ENCODE results near the gene MEX3D. TPM values are rescaled to one million over a fixed set of nuclear protein-coding genes. Genes with fewer than 3 reads are reported as not detected.
"Not testable (repeated sequence)": the region's sequence is repeated elsewhere in the genome, so short reads cannot be mapped to it uniquely, and the experiment has no call there.

MEX3D gene
- total and polyA plus RNA-seq, 4 experiments from 2014 or later, result 0.16 to 4.9 (median 4.5) TPM; not detected in 1

GRCh38 chr19:1533510-1534150 is 34.5 kb downstream of the MEX3D start:
- no peak overlapping the region for H3K27ac Mint-ChIP-seq
- peaks cover 0 to 1% (median 0%) of the 10 kb centered on the region in 4 donors for H3K4me1 Mint-ChIP-seq
- Histone ChIP-seq H3K9me3 (ENCODE audit: control insufficient read depth in 1 of 2, low read length in 2 of 2) (no peaks in the 10 kb centered on the region), H3K27ac (ENCODE audit: low read depth, low read length) (no peak overlapping the region), H3K36me3 (ENCODE audit: insufficient read depth, low read length) (no peaks in the 10 kb centered on the region), H3K27me3 (ENCODE audit: insufficient read depth, low read length) (no peaks in the 10 kb centered on the region), H3K4me1 (ENCODE audit: insufficient read depth, low read length) (no peaks in the 10 kb centered on the region), H3K4me3 (ENCODE audit: low read length in 2 of 2) (no peak overlapping the region)
- no peaks in the 10 kb centered on the region for H3K36me3 Mint-ChIP-seq
- CTCF ChIA-PET (ENCODE audit: partially characterized antibody), result interaction anchor here (1.4 kb wide), 1 partner anchor 13 kb away, joined by 4 read pairs; no protein-coding TSS in a partner anchor
- no peak for DNase-seq
- POLR2A ChIA-PET (ENCODE audit: partially characterized antibody), result no interaction called here
- intact Hi-C loops (cut with micrococcal nuclease), result no loop called here
- no peaks in the 10 kb centered on the region for H3K9me3 Mint-ChIP-seq
- no peak overlapping the region for H3K4me3 Mint-ChIP-seq
- peaks cover 8 to 11% of the 10 kb centered on the region in 2 donors for H3K27me3 Mint-ChIP-seq

GRCh38 chr19:1532003-1532402 is 36.1 kb downstream of the MEX3D start:
- H3K4me3 ChIP-seq (ENCODE audit: low read length in 2 of 2), result no peak overlapping the region
- peaks cover 0 to 1% (median 0%) of the 10 kb centered on the region in 4 donors for H3K4me1 Mint-ChIP-seq

GRCh38 chr19:1531587-1531986 is 36.5 kb downstream of the MEX3D start:
- ChIA-PET CTCF (ENCODE audit: partially characterized antibody) (no interaction called here), POLR2A (ENCODE audit: partially characterized antibody) (no interaction called here)
- H3K27ac Mint-ChIP-seq, result no peak overlapping the region
- intact Hi-C loops (cut with micrococcal nuclease), result no loop called here
- no peak for DNase-seq
- no peaks in the 10 kb centered on the region for H3K4me1 ChIP-seq (ENCODE audit: insufficient read depth, low read length)
- H3K4me1 Mint-ChIP-seq, result peaks cover 0 to 1% (median 0%) of the 10 kb centered on the region in 4 donors
- no peaks in the 10 kb centered on the region for H3K9me3 ChIP-seq (ENCODE audit: control insufficient read depth in 1 of 2, low read length in 2 of 2)
- H3K27ac ChIP-seq (ENCODE audit: low read depth, low read length), result no peak overlapping the region
- no peaks in the 10 kb centered on the region for H3K27me3 ChIP-seq (ENCODE audit: insufficient read depth, low read length)
- H3K9me3 Mint-ChIP-seq, result peaks cover 0 to 2% (median 0%) of the 10 kb centered on the region in 8 donors
- no peak overlapping the region for H3K4me3 ChIP-seq (ENCODE audit: low read length in 2 of 2)
- peaks cover 10 to 13% of the 10 kb centered on the region in 2 donors for H3K27me3 Mint-ChIP-seq
- no peak overlapping the region for H3K4me3 Mint-ChIP-seq
- no peaks in the 10 kb centered on the region for H3K36me3 ChIP-seq (ENCODE audit: insufficient read depth, low read length)
- H3K36me3 Mint-ChIP-seq, result no peaks in the 10 kb centered on the region

More at GRCh38 chr19:1532003-1532402, 36.1 kb downstream of the MEX3D start:
- Histone ChIP-seq H3K36me3 (ENCODE audit: insufficient read depth, low read length) (no peaks in the 10 kb centered on the region), H3K9me3 (ENCODE audit: control insufficient read depth in 1 of 2, low read length in 2 of 2) (no peaks in the 10 kb centered on the region), H3K27ac (ENCODE audit: low read depth, low read length) (no peak overlapping the region), H3K27me3 (ENCODE audit: insufficient read depth, low read length) (no peaks in the 10 kb centered on the region), H3K4me1 (ENCODE audit: insufficient read depth, low read length) (no peaks in the 10 kb centered on the region)
- H3K4me3 Mint-ChIP-seq, result no peak overlapping the region
- POLR2A ChIA-PET (ENCODE audit: partially characterized antibody), result no interaction called here
- no peak for DNase-seq
- H3K27ac Mint-ChIP-seq, result no peak overlapping the region
- peaks cover 10 to 13% of the 10 kb centered on the region in 2 donors for H3K27me3 Mint-ChIP-seq
- H3K36me3 Mint-ChIP-seq, result no peaks in the 10 kb centered on the region
- CTCF ChIA-PET (ENCODE audit: partially characterized antibody), result no interaction called here
- peaks cover 0 to 1% (median 0%) of the 10 kb centered on the region in 8 donors for H3K9me3 Mint-ChIP-seq
- intact Hi-C loops (cut with micrococcal nuclease), result no loop called here

GRCh38 chr19:1530856-1531255 is 37.3 kb downstream of the MEX3D start:
- H3K36me3 ChIP-seq (ENCODE audit: insufficient read depth, low read length); DNase-seq; H3K4me1 ChIP-seq (ENCODE audit: insufficient read depth, low read length); H3K27me3 ChIP-seq (ENCODE audit: insufficient read depth, low read length); H3K36me3 Mint-ChIP-seq; H3K4me1 Mint-ChIP-seq; intact Hi-C loops (cut with micrococcal nuclease); H3K4me3 ChIP-seq (ENCODE audit: low read length in 2 of 2); H3K9me3 ChIP-seq (ENCODE audit: control insufficient read depth in 1 of 2, low read length in 2 of 2); H3K27ac ChIP-seq (ENCODE audit: low read depth, low read length); CTCF ChIA-PET (ENCODE audit: partially characterized antibody); POLR2A ChIA-PET (ENCODE audit: partially characterized antibody); H3K27ac Mint-ChIP-seq; H3K9me3 Mint-ChIP-seq; H3K4me3 Mint-ChIP-seq: not testable (repeated sequence)
- peaks cover 16 to 17% of the 10 kb centered on the region in 2 donors for H3K27me3 Mint-ChIP-seq

GRCh38 chr19:1529430-1529816 is 38.7 kb downstream of the MEX3D start:
- CTCF ChIA-PET (ENCODE audit: partially characterized antibody), result no interaction called here
- H3K9me3 ChIP-seq (ENCODE audit: control insufficient read depth in 1 of 2, low read length in 2 of 2), result no peaks in the 10 kb centered on the region
- no peak overlapping the region for H3K27ac ChIP-seq (ENCODE audit: low read depth, low read length)
- Mint-ChIP-seq H3K4me1 (peaks cover 0 to 7% (median 5%) of the 10 kb centered on the region in 4 donors), H3K9me3 (peaks cover 0 to 3% (median 0%) of the 10 kb centered on the region in 8 donors), H3K36me3 (no peaks in the 10 kb centered on the region), H3K4me3 (no peak overlapping the region), H3K27ac (no peak overlapping the region), H3K27me3 (peaks cover 20 to 22% of the 10 kb centered on the region in 2 donors)
- H3K4me3 ChIP-seq (ENCODE audit: low read length in 2 of 2), result no peak overlapping the region
- intact Hi-C loops (cut with micrococcal nuclease), result no loop called here
- no peaks in the 10 kb centered on the region for H3K4me1 ChIP-seq (ENCODE audit: insufficient read depth, low read length)
- H3K36me3 ChIP-seq (ENCODE audit: insufficient read depth, low read length), result no peaks in the 10 kb centered on the region
- POLR2A ChIA-PET (ENCODE audit: partially characterized antibody), result no interaction called here
- peaks cover 9% of the 10 kb centered on the region for H3K27me3 ChIP-seq (ENCODE audit: insufficient read depth, low read length)
- no peak for DNase-seq

- no peaks in the 10 kb centered on the region for H3K36me3 ChIP-seq (ENCODE audit: insufficient read depth, low read length)
- H3K27ac Mint-ChIP-seq, result no peak overlapping the region
- H3K27ac ChIP-seq (ENCODE audit: low read depth, low read length), result no peak overlapping the region
- H3K4me3 ChIP-seq (ENCODE audit: low read length in 2 of 2), result no peak overlapping the region
- H3K4me3 Mint-ChIP-seq, result no peak overlapping the region
- peaks cover 10% of the 10 kb centered on the region for H3K27me3 ChIP-seq (ENCODE audit: insufficient read depth, low read length)
- ChIA-PET POLR2A (ENCODE audit: partially characterized antibody) (no interaction called here), CTCF (ENCODE audit: partially characterized antibody) (no interaction called here)
- no peaks in the 10 kb centered on the region for H3K4me1 ChIP-seq (ENCODE audit: insufficient read depth, low read length)
- DNase-seq, result no peak
- no peaks in the 10 kb centered on the region for H3K36me3 Mint-ChIP-seq
- H3K27me3 Mint-ChIP-seq, result peaks cover 22 to 23% of the 10 kb centered on the region in 2 donors
- H3K4me1 Mint-ChIP-seq, result peaks cover 0 to 9% (median 7%) of the 10 kb centered on the region in 4 donors
- H3K9me3 Mint-ChIP-seq, result peaks cover 0 to 3% (median 0%) of the 10 kb centered on the region in 8 donors
- intact Hi-C loops (cut with micrococcal nuclease), result no loop called here
- no peaks in the 10 kb centered on the region for H3K9me3 ChIP-seq (ENCODE audit: control insufficient read depth in 1 of 2, low read length in 2 of 2)
These were observed 39.3 kb downstream of the MEX3D start for GRCh38 chr19:1528596-1529429.

- peaks cover 0 to 3% (median 0%) of the 10 kb centered on the region in 8 donors for H3K9me3 Mint-ChIP-seq
- Histone ChIP-seq H3K27me3 (ENCODE audit: insufficient read depth, low read length) (peaks cover 10% of the 10 kb centered on the region), H3K27ac (ENCODE audit: low read depth, low read length) (no peak overlapping the region), H3K9me3 (ENCODE audit: control insufficient read depth in 1 of 2, low read length in 2 of 2) (no peaks in the 10 kb centered on the region), H3K4me3 (ENCODE audit: low read length in 2 of 2) (no peak overlapping the region), H3K4me1 (ENCODE audit: insufficient read depth, low read length) (no peaks in the 10 kb centered on the region), H3K36me3 (ENCODE audit: insufficient read depth, low read length) (no peaks in the 10 kb centered on the region)
- ChIA-PET POLR2A (ENCODE audit: partially characterized antibody) (no interaction called here), CTCF (ENCODE audit: partially characterized antibody) (no interaction called here)
- no peaks in the 10 kb centered on the region for H3K36me3 Mint-ChIP-seq
- intact Hi-C loops (cut with micrococcal nuclease), result no loop called here
- DNase-seq, result no peak
- H3K27me3 Mint-ChIP-seq, result peaks cover 23% of the 10 kb centered on the region in 2 donors
- H3K4me1 Mint-ChIP-seq, result peaks cover 0 to 9% (median 7%) of the 10 kb centered on the region in 4 donors
- no peak overlapping the region for H3K4me3 Mint-ChIP-seq
- H3K27ac Mint-ChIP-seq, result no peak overlapping the region
These were observed 40.3 kb downstream of the MEX3D start for GRCh38 chr19:1527650-1528309.
